A549 (cell line): ENCODE measurements around the gene FBXO24.
A peak's percentile ranks its signal among the peaks of the same experiment; 100 is the strongest.

Experiments used
- CTCF ChIP-seq: fragments of >200 bp; sonication (Bioruptor Twin); formaldehyde crosslinking; IDR thresholded peaks from 3 replicates; pipeline ENCODE4 v1.5.1; 2016
- JUNB ChIP-seq: fragments of >200 bp; sonication (Bioruptor Twin); formaldehyde crosslinking; IDR thresholded peaks from 2 replicates; pipeline ENCODE4 v1.6.1; 2016
- PBX3 ChIP-seq: IDR thresholded peaks from 2 replicates; pipeline ENCODE4 v1.6.1; 2012
- POLR2A ChIP-seq: IDR thresholded peaks from 2 replicates; pipeline ENCODE4 v1.6.1; 2012; ENCODE audit warnings: mild to moderate bottlenecking, low read length
- RAD21 ChIP-seq, 2 experiments: fragments of >200 bp in 1 of 2; sonication (Bioruptor Twin) in 1 of 2; formaldehyde crosslinking in 1 of 2; IDR thresholded peaks in 1 of 2; conservative IDR thresholded peaks in 1 of 2; 2 replicates in 1 of 2; 3 replicates in 1 of 2; pipeline ENCODE4 v1.6.1; 2012 to 2018; ENCODE audit warnings: inconsistent platforms in 1 of 2
- RCOR1 ChIP-seq: fragments of 150-350 bp; IDR thresholded peaks from 2 replicates; pipeline ENCODE4 v1.6.1; 2014; ENCODE audit warnings: antibody characterized with exemption, low read length, low read depth
- REST ChIP-seq: fragments of 200-600 bp; sonication (generic); IDR thresholded peaks from 2 replicates; pipeline ENCODE4 v1.6.1; 2016; ENCODE audit warnings: antibody characterized with exemption, mild to moderate bottlenecking, moderate library complexity
- RFX5 ChIP-seq: fragments of 450-650 bp; IDR thresholded peaks from 2 replicates; pipeline ENCODE4 v1.7.1; 2014; ENCODE audit warnings: antibody characterized with exemption, mild to moderate bottlenecking, moderate library complexity
- TF ChIP-seq, protein P1 (sequence below): fragments of >200 bp; sonication (Bioruptor Twin); formaldehyde crosslinking; IDR thresholded peaks from 3 replicates; pipeline ENCODE4 v1.6.1; 2016

- no peak for TF ChIP-seq RFX5
- TF ChIP-seq PBX3 = no peak; the same call in 1 of the 2 replicates
- no peak for TF ChIP-seq CTCF
- no peak for TF ChIP-seq JUNB
- peak; percentile 26; the same call in 1 of the 2 replicates for TF ChIP-seq REST
- TF ChIP-seq POLR2A = peak; percentile 97
- no peak for TF ChIP-seq RAD21 (conservative IDR thresholded peaks at IDR 0.05 in 1 of 2, IDR thresholded peaks at IDR 0.05 in 1 of 2)
- TF ChIP-seq, protein P1, sequence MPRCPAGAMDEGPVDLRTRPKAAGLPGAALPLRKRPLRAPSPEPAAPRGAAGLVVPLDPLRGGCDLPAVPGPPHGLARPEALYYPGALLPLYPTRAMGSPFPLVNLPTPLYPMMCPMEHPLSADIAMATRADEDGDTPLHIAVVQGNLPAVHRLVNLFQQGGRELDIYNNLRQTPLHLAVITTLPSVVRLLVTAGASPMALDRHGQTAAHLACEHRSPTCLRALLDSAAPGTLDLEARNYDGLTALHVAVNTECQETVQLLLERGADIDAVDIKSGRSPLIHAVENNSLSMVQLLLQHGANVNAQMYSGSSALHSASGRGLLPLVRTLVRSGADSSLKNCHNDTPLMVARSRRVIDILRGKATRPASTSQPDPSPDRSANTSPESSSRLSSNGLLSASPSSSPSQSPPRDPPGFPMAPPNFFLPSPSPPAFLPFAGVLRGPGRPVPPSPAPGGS = peak; percentile 95
- no peak for TF ChIP-seq RCOR1
These were observed 440 bp upstream of the FBXO24 start, which contains the start of gene LRCH4 for GRCh38 chr7:100585511-100586265.
